ENCODE measurements around the gene CAPZB. TPM values are rescaled to one million over a fixed set of nuclear protein-coding genes. Genes with fewer than 3 reads are reported as not detected.

CAPZB gene
- total and polyA plus RNA-seq, 2 of the 4 experiments (the other 2 are of a cell fraction): 216 to 304 TPM

DNA sequence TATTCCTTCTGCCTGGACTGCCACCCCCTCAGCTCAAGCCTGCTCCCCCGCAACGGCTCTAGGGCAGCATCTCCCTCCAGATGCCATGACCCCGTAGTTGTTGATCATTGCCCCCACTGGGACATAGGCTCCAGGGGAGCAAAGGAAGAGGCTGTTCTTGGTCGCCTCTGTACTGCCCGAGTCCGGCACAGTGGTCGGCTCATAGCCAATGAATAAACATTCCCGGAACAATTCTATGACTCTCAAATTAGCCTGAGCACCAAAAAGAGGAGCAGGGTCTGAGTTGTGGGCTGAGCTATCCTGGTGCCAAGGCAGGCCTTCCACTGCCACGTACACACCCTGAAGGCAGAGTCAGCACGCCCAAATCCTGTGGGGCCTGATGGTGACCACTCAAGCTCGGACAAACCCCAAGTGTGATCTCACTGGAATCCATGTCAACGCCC lies 33.1 kb downstream of the CAPZB start:
- Histone ChIP-seq H3K27me3 (ENCODE audit: control insufficient read depth, insufficient read depth, low read length) (no peaks in the 10 kb centered on the region), H2AFZ (replicated peaks; ENCODE audit: low read length, poor library complexity) (peak overlapping the region; percentile 38), H2BK15ac (ENCODE audit: low read depth, low read length) (peak overlapping the region; percentile 15; the same call in 1 of the 3 replicates), H3K56ac (ENCODE audit: extremely low read depth, insufficient read depth, low read length) (no peak overlapping the region), H3K9me1 (ENCODE audit: insufficient read depth, low read length) (peaks cover 66% of the 10 kb centered on the region), H2BK120ac (ENCODE audit: low read depth, low read length) (0 out of 2 replicates have a peak overlapping the region, but pooled peaks have one; percentile 35), H3K27ac (ENCODE audit: insufficient read depth, low read length) (peak overlapping the region; percentile 36), H2BK5ac (ENCODE audit: low read depth, low read length, poor library complexity, severe bottlenecking) (peak overlapping the region; percentile 34), H2BK20ac (ENCODE audit: low read depth, low read length) (no peak overlapping the region), H3K79me1 (ENCODE audit: low read depth in 1 of 2, low read length in 2 of 2) (peaks cover 44 to 98% of the 10 kb centered on the region in 2 experiments), H3K9me3 (ENCODE audit: control insufficient read depth, insufficient read depth, low read length) (no peaks in the 10 kb centered on the region), H3K18ac (ENCODE audit: low read depth, low read length) (peak overlapping the region; percentile 75), H3K23ac (ENCODE audit: low read depth, low read length) (peak overlapping the region; percentile 28; the same call in 1 of the 2 replicates), H3K9ac (ENCODE audit: low read depth, low read length) (no peak overlapping the region), H2AK9ac (replicated peaks; ENCODE audit: low read depth, low read length, poor library complexity) (peak overlapping the region; percentile 79), H3K4me1 (ENCODE audit: control insufficient read depth, insufficient read depth, low read length) (peaks cover 63% of the 10 kb centered on the region), H4K5ac (ENCODE audit: low read depth, low read length) (peak overlapping the region; percentile 19), H3K4ac (ENCODE audit: low read depth, low read length) (peak overlapping the region; percentile 65), H4K91ac (ENCODE audit: insufficient read depth, low read depth, low read length) (peak overlapping the region; percentile 37), H4K20me1 (ENCODE audit: insufficient read depth, low read length) (peaks cover 99% of the 10 kb centered on the region), H3K4me2 (ENCODE audit: low read depth, low read length) (peak overlapping the region; percentile 23; the same call in 1 of the 2 replicates), H3K4me3 (ENCODE audit: insufficient read depth, low read depth, low read length) (no peak overlapping the region), H3K36me3 (ENCODE audit: control insufficient read depth, insufficient read depth, low read length) (0 out of 2 replicates have a peak, but pooled peaks cover 2% of the 10 kb centered on the region), H3K14ac (replicated peaks; ENCODE audit: low read depth, low read length) (no peak overlapping the region), H4K8ac (ENCODE audit: low read depth in 2 of 2, low read length in 2 of 2) (peak overlapping the region in 1 of 2 experiments; percentile 49; a peak in 1 of 4 replicates), H2AK5ac (ENCODE audit: low read depth, low read length) (peak overlapping the region; percentile 70)
- ATAC-seq (ENCODE audit: low read depth) (no peak; the same call in 1 of the 2 replicates), DNase-seq (peak; percentile 57)
- no TSS peak for BruUV-seq (replicated peaks)
- ChIA-PET CTCF (no interaction called here), POLR2A (ENCODE audit: unreplicated experiment) (interaction anchor here (0.6 kb wide), 1 partner anchor 60 kb away, joined by 3 read pairs; no protein-coding TSS in a partner anchor)
- intact Hi-C loops (cut with micrococcal nuclease) (no loop called here), dilution Hi-C loops (cut with HindIII; ENCODE audit: low sequenced_read_pairs, unreplicated experiment) (no loop called here), in situ Hi-C loops (cut with MboI; ENCODE audit: low sequenced_read_pairs) (no loop called here)
- 57% methylated on average over 3 of the region's 12 CpGs; no CpG with 5 or more reads in 1 of the 2 experiments for WGBS, 2 experiments (ENCODE audit: extremely low coverage in 2 of 2, insufficient read length in 1 of 2)
- TF ChIP-seq SMC3 (IDR thresholded peaks at IDR 0.05; ENCODE audit: low read depth, low read length) (no peak), CHD1 (IDR thresholded peaks at IDR 0.05; ENCODE audit: low read depth, low read length) (no peak), CEBPB (IDR thresholded peaks at IDR 0.05; ENCODE audit: low read depth, low read length) (no peak), FOS (IDR thresholded peaks at IDR 0.05; ENCODE audit: low read depth, low read length) (no peak), BHLHE40 (IDR thresholded peaks at IDR 0.05; ENCODE audit: low read depth, low read length) (no peak), MXI1 (IDR thresholded peaks at IDR 0.05; ENCODE audit: borderline replicate concordance, low read depth, low read length) (no peak)
- TF ChIP-seq, protein P1, sequence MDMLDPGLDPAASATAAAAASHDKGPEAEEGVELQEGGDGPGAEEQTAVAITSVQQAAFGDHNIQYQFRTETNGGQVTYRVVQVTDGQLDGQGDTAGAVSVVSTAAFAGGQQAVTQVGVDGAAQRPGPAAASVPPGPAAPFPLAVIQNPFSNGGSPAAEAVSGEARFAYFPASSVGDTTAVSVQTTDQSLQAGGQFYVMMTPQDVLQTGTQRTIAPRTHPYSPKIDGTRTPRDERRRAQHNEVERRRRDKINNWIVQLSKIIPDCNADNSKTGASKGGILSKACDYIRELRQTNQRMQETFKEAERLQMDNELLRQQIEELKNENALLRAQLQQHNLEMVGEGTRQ (IDR thresholded peaks at IDR 0.05; ENCODE audit: low read depth, low read length): no peak
- TF ChIP-seq, protein P2, sequence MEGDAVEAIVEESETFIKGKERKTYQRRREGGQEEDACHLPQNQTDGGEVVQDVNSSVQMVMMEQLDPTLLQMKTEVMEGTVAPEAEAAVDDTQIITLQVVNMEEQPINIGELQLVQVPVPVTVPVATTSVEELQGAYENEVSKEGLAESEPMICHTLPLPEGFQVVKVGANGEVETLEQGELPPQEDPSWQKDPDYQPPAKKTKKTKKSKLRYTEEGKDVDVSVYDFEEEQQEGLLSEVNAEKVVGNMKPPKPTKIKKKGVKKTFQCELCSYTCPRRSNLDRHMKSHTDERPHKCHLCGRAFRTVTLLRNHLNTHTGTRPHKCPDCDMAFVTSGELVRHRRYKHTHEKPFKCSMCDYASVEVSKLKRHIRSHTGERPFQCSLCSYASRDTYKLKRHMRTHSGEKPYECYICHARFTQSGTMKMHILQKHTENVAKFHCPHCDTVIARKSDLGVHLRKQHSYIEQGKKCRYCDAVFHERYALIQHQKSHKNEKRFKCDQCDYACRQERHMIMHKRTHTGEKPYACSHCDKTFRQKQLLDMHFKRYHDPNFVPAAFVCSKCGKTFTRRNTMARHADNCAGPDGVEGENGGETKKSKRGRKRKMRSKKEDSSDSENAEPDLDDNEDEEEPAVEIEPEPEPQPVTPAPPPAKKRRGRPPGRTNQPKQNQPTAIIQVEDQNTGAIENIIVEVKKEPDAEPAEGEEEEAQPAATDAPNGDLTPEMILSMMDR (conservative IDR thresholded peaks at IDR 0.05; ENCODE audit: low read depth, low read length): no peak
